ENCODE measurements around the gene TGFBR3L.

TGFBR3L gene

GRCh38 chr19:7963566-7963965 lies 48.9 kb downstream of the TGFBR3L start:
- no peak for DNase-seq

- no peak for DNase-seq
Measured at GRCh38 chr19:7965259-7965841, 50.7 kb downstream of the TGFBR3L start.

- DNase-seq: no peak
Measured at GRCh38 chr19:7965921-7966665, 51.5 kb downstream of the TGFBR3L start.

- no peak for DNase-seq
Measured at GRCh38 chr19:7968008-7968795, 53.6 kb downstream of the TGFBR3L start.
